Measurements from ENCODE around the gene CLCF1. TPM values are rescaled to one million over a fixed set of nuclear protein-coding genes. Genes with fewer than 3 reads are reported as not detected.

CLCF1 gene
- total and polyA plus RNA-seq, 2 of the 13 experiments (the other 11 are each of a cell fraction or from before 2014, with no cell fraction given): 0.49 to 0.78 TPM

DNA sequence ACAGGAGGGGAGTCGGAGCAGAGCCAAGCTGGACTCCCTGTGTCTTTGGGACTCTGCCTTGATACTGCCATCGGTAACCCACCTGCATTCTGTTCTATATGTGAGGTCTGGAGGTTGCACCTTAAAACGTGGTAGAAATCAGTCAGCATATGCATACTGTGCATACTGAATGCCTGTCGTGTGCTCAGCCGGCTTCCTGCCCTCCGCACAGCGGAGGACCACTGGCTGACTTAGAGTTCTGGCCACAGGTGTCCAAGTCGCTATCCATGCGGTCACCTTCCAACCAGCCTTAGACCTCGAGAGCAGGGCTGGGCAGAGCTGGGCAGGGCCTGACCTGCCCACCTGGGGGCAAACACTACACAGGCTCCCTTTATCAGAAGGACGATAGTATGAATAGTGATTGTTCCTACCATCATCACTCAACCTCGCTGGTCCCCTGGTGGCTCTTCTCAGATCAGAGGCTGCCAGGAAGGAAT, 34.3 kb upstream of the CLCF1 start:
- WGBS (ENCODE audit: low lambda C conversion rate): 45% methylated on average over 4 of the region's 12 CpGs
- ChIA-PET POLR2A (interaction anchor here (0.6 to 2.2 kb wide), 3 partner anchors 13 to 61 kb away, joined by 3 to 8 read pairs (median 6); no protein-coding TSS in a partner anchor), CTCF (ENCODE audit: low intra/inter-chr PET ratio, low total read pairs) (no interaction called here)
- Histone ChIP-seq H3K9ac (ENCODE audit: insufficient read depth, low read depth, low read length) (no peak overlapping the region), H3K4me3 (replicated peaks in 1 of 3; ENCODE audit: insufficient read depth in 1 of 3, low read depth in 2 of 3, low read length in 3 of 3) (no peak overlapping the region), H3K27ac (ENCODE audit: extremely low read length, insufficient read depth, low read length) (no peak overlapping the region), H2AFZ (ENCODE audit: low read length) (no peak overlapping the region), H3K4me2 (ENCODE audit: low read depth, low read length) (no peak overlapping the region), H3K27me3 (ENCODE audit: control insufficient read depth in 1 of 2, insufficient read depth in 2 of 2, low read length in 2 of 2) (peaks cover 2 to 26% of the 10 kb centered on the region in 2 experiments; a peak in 4 of 5 replicates), H4K20me1 (ENCODE audit: insufficient read depth, low read length) (no peaks in the 10 kb centered on the region), H3K4me1 (ENCODE audit: insufficient read depth, low read length) (peaks cover 72% of the 10 kb centered on the region), H3K36me3 (replicated peaks in 1 of 2; ENCODE audit: control insufficient read depth in 1 of 2, insufficient read depth in 2 of 2, low read length in 2 of 2) (no peaks in the 10 kb centered on the region), H3K79me2 (ENCODE audit: insufficient read depth, low read length) (no peaks in the 10 kb centered on the region), H3K9me3 (ENCODE audit: low read length) (no peaks in the 10 kb centered on the region)
- intact Hi-C loops (cut with micrococcal nuclease; ENCODE audit: unreplicated experiment) (no loop called here), in situ Hi-C loops (cut with HindIII; ENCODE audit: extremely low pct_ligation_motif_present, low pct_unique_long_range_greater_than_20kb) (no loop called here)
- FAIRE-seq (no peak), ATAC-seq (no peak), DNase-seq (ENCODE audit: low spot score) (no peak)
- no TSS peak for BruUV-seq (replicated peaks)
- TF ChIP-seq ATM (IDR thresholded peaks at IDR 0.05; ENCODE audit: borderline replicate concordance): no peak
- no peak for TF ChIP-seq ZSCAN25 (CRISPR knock-in tag; IDR thresholded peaks at IDR 0.05)
- TF ChIP-seq, protein P1, sequence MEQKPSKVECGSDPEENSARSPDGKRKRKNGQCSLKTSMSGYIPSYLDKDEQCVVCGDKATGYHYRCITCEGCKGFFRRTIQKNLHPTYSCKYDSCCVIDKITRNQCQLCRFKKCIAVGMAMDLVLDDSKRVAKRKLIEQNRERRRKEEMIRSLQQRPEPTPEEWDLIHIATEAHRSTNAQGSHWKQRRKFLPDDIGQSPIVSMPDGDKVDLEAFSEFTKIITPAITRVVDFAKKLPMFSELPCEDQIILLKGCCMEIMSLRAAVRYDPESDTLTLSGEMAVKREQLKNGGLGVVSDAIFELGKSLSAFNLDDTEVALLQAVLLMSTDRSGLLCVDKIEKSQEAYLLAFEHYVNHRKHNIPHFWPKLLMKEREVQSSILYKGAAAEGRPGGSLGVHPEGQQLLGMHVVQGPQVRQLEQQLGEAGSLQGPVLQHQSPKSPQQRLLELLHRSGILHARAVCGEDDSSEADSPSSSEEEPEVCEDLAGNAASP (CRISPR knock-in tag; IDR thresholded peaks at IDR 0.05; ENCODE audit: borderline replicate concordance): no peak
- TF ChIP-seq KLF9 (CRISPR knock-in tag; IDR thresholded peaks at IDR 0.05; ENCODE audit: low read depth): no peak
- TF ChIP-seq, protein P2, sequence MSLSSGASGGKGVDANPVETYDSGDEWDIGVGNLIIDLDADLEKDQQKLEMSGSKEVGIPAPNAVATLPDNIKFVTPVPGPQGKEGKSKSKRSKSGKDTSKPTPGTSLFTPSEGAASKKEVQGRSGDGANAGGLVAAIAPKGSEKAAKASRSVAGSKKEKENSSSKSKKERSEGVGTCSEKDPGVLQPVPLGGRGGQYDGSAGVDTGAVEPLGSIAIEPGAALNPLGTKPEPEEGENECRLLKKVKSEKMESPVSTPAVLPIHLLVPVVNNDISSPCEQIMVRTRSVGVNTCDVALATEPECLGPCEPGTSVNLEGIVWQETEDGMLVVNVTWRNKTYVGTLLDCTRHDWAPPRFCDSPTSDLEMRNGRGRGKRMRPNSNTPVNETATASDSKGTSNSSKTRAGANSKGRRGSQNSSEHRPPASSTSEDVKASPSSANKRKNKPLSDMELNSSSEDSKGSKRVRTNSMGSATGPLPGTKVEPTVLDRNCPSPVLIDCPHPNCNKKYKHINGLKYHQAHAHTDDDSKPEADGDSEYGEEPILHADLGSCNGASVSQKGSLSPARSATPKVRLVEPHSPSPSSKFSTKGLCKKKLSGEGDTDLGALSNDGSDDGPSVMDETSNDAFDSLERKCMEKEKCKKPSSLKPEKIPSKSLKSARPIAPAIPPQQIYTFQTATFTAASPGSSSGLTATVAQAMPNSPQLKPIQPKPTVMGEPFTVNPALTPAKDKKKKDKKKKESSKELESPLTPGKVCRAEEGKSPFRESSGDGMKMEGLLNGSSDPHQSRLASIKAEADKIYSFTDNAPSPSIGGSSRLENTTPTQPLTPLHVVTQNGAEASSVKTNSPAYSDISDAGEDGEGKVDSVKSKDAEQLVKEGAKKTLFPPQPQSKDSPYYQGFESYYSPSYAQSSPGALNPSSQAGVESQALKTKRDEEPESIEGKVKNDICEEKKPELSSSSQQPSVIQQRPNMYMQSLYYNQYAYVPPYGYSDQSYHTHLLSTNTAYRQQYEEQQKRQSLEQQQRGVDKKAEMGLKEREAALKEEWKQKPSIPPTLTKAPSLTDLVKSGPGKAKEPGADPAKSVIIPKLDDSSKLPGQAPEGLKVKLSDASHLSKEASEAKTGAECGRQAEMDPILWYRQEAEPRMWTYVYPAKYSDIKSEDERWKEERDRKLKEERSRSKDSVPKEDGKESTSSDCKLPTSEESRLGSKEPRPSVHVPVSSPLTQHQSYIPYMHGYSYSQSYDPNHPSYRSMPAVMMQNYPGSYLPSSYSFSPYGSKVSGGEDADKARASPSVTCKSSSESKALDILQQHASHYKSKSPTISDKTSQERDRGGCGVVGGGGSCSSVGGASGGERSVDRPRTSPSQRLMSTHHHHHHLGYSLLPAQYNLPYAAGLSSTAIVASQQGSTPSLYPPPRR (CRISPR knock-in tag; IDR thresholded peaks at IDR 0.05; ENCODE audit: borderline replicate concordance): no peak
- TF ChIP-seq MAFK (conservative IDR thresholded peaks at IDR 0.05 in 1 of 2, IDR thresholded peaks at IDR 0.05 in 1 of 2; ENCODE audit: low read length in 2 of 2): no peak
- TF ChIP-seq, protein P3, sequence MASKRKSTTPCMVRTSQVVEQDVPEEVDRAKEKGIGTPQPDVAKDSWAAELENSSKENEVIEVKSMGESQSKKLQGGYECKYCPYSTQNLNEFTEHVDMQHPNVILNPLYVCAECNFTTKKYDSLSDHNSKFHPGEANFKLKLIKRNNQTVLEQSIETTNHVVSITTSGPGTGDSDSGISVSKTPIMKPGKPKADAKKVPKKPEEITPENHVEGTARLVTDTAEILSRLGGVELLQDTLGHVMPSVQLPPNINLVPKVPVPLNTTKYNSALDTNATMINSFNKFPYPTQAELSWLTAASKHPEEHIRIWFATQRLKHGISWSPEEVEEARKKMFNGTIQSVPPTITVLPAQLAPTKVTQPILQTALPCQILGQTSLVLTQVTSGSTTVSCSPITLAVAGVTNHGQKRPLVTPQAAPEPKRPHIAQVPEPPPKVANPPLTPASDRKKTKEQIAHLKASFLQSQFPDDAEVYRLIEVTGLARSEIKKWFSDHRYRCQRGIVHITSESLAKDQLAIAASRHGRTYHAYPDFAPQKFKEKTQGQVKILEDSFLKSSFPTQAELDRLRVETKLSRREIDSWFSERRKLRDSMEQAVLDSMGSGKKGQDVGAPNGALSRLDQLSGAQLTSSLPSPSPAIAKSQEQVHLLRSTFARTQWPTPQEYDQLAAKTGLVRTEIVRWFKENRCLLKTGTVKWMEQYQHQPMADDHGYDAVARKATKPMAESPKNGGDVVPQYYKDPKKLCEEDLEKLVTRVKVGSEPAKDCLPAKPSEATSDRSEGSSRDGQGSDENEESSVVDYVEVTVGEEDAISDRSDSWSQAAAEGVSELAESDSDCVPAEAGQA (IDR thresholded peaks at IDR 0.05; ENCODE audit: low read depth): no peak
- TF ChIP-seq, protein P3 (CRISPR knock-in tag; IDR thresholded peaks at IDR 0.05; ENCODE audit: borderline replicate concordance): no peak
- TF ChIP-seq SIN3A (IDR thresholded peaks at IDR 0.05; ENCODE audit: borderline replicate concordance, low read depth, low read length): no peak
- no peak for TF ChIP-seq ZNF615 (CRISPR knock-in tag; IDR thresholded peaks at IDR 0.05; ENCODE audit: borderline replicate concordance)
- TF ChIP-seq TARDBP (CRISPR knock-in tag; IDR thresholded peaks at IDR 0.05): no peak

All from HepG2 (cell line).